Measurements from ENCODE around the gene TM2D3. TPM values are rescaled to one million over a fixed set of nuclear protein-coding genes. Genes with fewer than 3 reads are reported as not detected.

TM2D3 gene
- total RNA-seq, 1 experiment from 2014 or later: 45.7 TPM

- no peak overlapping the region for H3K4me3 ChIP-seq
- no peaks in the 10 kb centered on the region for H3K36me3 ChIP-seq
- peaks cover 6% of the 10 kb centered on the region for H3K27me3 ChIP-seq (replicated peaks)
- H3K9me3 ChIP-seq (replicated peaks): 0 out of 2 replicates have a peak, but pooled peaks cover 3% of the 10 kb centered on the region
- H3K4me1 ChIP-seq (replicated peaks): no peaks in the 10 kb centered on the region
- no peak overlapping the region for H3K27ac ChIP-seq
- no peak for DNase-seq (ENCODE audit: low read depth in 1 of 2, low spot score in 2 of 2)
Observed at GRCh38 chr15:101596633-101597032, 55.5 kb downstream of the TM2D3 start.

Other genes starting within 250 kb of the TM2D3 start
- gene PCSK6, start 162.7 kb downstream of the TM2D3 start, total RNA-seq (2014; rRNA removed; shearing (Covaris generic)): 0.44 and 1.7 TPM in 2 replicates
- gene TARS3, start 72.1 kb upstream of the TM2D3 start, total RNA-seq (2014; rRNA removed; shearing (Covaris generic)): 20.7 and 30.2 TPM in 2 replicates
- not detected in 2 replicates for gene OR4F6, start 151.1 kb upstream of the TM2D3 start, total RNA-seq (2014; rRNA removed; shearing (Covaris generic))
- gene OR4F15, start 159.8 kb upstream of the TM2D3 start, total RNA-seq (2014; rRNA removed; shearing (Covaris generic)): 0.03 and 0.66 TPM in 2 replicates